HG02610 (cell line): ENCODE results near the gene ALPP.
"Not testable (repeated sequence)": the region's sequence is repeated elsewhere in the genome, so short reads cannot be mapped to it uniquely, and the experiment has no call there.

ENCODE experiments used
- ATAC-seq: cut with Tn5 transposase; IDR thresholded peaks from one replicate; pipeline ENCODE4 v1.9.1; 2021; ENCODE audit warnings: mild to moderate bottlenecking, moderate library complexity; ENCODE audit not compliant: unreplicated experiment

The ALPP gene

GRCh38 chr2:232400256-232401015, 21.9 kb downstream of the ALPP start:
- ATAC-seq: no peak

GRCh38 chr2:232402518-232402917, 24.0 kb downstream of the ALPP start:
- no peak for ATAC-seq

- no peak for ATAC-seq
Measured at GRCh38 chr2:232405943-232406510, 27.5 kb downstream of the ALPP start.

GRCh38 chr2:232406556-232407310, 28.2 kb downstream of the ALPP start, which contains the start of gene ALPG:
Gene ALPG (plus strand): TSS chr2:232406844. CDS start chr2:232406895, 51 bp downstream.
- no peak for ATAC-seq

- ATAC-seq: not testable (repeated sequence)
Measured at GRCh38 chr2:232407428-232408150, 29.0 kb downstream of the ALPP start.

- ATAC-seq: not testable (repeated sequence)
Measured at GRCh38 chr2:232408269-232408668, 29.7 kb downstream of the ALPP start.

GRCh38 chr2:232409617-232410016, 31.1 kb downstream of the ALPP start:
- ATAC-seq: not testable (repeated sequence)

GRCh38 chr2:232410238-232410900, 31.8 kb downstream of the ALPP start:
- ATAC-seq: no peak

GRCh38 chr2:232411901-232412629, 33.5 kb downstream of the ALPP start:
- no peak for ATAC-seq

GRCh38 chr2:232412986-232413385, 34.4 kb downstream of the ALPP start:
- no peak for ATAC-seq

- ATAC-seq: no peak
Measured at GRCh38 chr2:232415138-232415690, 36.7 kb downstream of the ALPP start.

GRCh38 chr2:232415736-232416520, 37.4 kb downstream of the ALPP start:
- ATAC-seq: no peak

- no peak for ATAC-seq
Measured at GRCh38 chr2:232416521-232417470, 38.2 kb downstream of the ALPP start.

GRCh38 chr2:232417489-232417888, 38.9 kb downstream of the ALPP start:
- no peak for ATAC-seq

GRCh38 chr2:232418056-232418455, 39.5 kb downstream of the ALPP start:
- ATAC-seq: no peak

- ATAC-seq: no peak
Measured at GRCh38 chr2:232418466-232419244, 40.1 kb downstream of the ALPP start.
